NCI-H446 treated with DMSO at 0.1 percent for 48 hours (cell line): Measurements from ENCODE around the gene DSP.

Experiments
- DNase-seq: peaks from one replicate; lab custom pipeline; 2025; lab: John Stamatoyannopoulos, UW

The DSP gene

GRCh38 chr6:7559651-7560385, 18.3 kb downstream of the DSP start:
- no peak for DNase-seq

- DNase-seq = no peak
Observed at GRCh38 chr6:7561153-7561964, 19.9 kb downstream of the DSP start.

- no peak for DNase-seq
Observed at GRCh38 chr6:7562769-7563168, 21.3 kb downstream of the DSP start.

GRCh38 chr6:7566107-7566506, 24.6 kb downstream of the DSP start:
- no peak for DNase-seq

- no peak for DNase-seq
Observed at GRCh38 chr6:7566617-7567173, 25.2 kb downstream of the DSP start.

GRCh38 chr6:7568021-7568420, 26.6 kb downstream of the DSP start:
- DNase-seq = no peak

- no peak for DNase-seq
Observed at GRCh38 chr6:7569082-7569481, 27.6 kb downstream of the DSP start.

GRCh38 chr6:7572213-7572943, 30.9 kb downstream of the DSP start:
- DNase-seq = no peak

GRCh38 chr6:7574500-7574899, 33.0 kb downstream of the DSP start:
- DNase-seq = no peak

GRCh38 chr6:7578516-7578915, 37.0 kb downstream of the DSP start:
- DNase-seq = no peak

GRCh38 chr6:7578931-7579330, 37.5 kb downstream of the DSP start:
- DNase-seq = no peak

- DNase-seq = no peak
Observed at GRCh38 chr6:7579851-7580250, 38.4 kb downstream of the DSP start.

- DNase-seq = no peak
Observed at GRCh38 chr6:7580537-7580926, 39.1 kb downstream of the DSP start.

- no peak for DNase-seq
Observed at GRCh38 chr6:7580927-7581618, 39.6 kb downstream of the DSP start.

- DNase-seq = no peak
Observed at GRCh38 chr6:7585287-7585930, 43.9 kb downstream of the DSP start.

- DNase-seq = no peak
Observed at GRCh38 chr6:7587631-7588100, 46.2 kb downstream of the DSP start.

- no peak for DNase-seq
Observed at GRCh38 chr6:7588506-7588905, 47.0 kb downstream of the DSP start.

- DNase-seq = no peak
Observed at GRCh38 chr6:7589221-7589620, 47.8 kb downstream of the DSP start.

- peak; percentile 80 for DNase-seq
Observed at GRCh38 chr6:7589949-7590917, 48.8 kb downstream of the DSP start, which contains the start of gene SNRNP48. Gene SNRNP48, plus strand, starts transcription at chr6:7590198. Its CDS starts 60 bp downstream, at chr6:7590258.

- no peak for DNase-seq
Observed at GRCh38 chr6:7590918-7591302, 49.4 kb downstream of the DSP start.
